WERI-Rb-1 (cell line): ENCODE results near the gene MMD.
"Not testable (repeated sequence)": the region's sequence is repeated elsewhere in the genome, so short reads cannot be mapped to it uniquely, and the experiment has no call there.

Source experiments
- DNase-seq: peaks from one replicate; pipeline ENCODE4 v3.0.0-alpha.2; 2020
- H3K27ac ChIP-seq: fragments of 250-450 bp; sonication (Bioruptor Pico); 2 replicates; pipeline ENCODE4 v1.5.1; 2020; ENCODE audit warnings: mild to moderate bottlenecking, moderate library complexity
- H3K27me3 ChIP-seq: fragments of 250-450 bp; sonication (Bioruptor Pico); 2 replicates; pipeline ENCODE4 v1.5.1; 2021; ENCODE audit warnings: mild to moderate bottlenecking, low read depth, moderate library complexity; ENCODE audit not compliant: insufficient read depth, severe bottlenecking
- H3K36me3 ChIP-seq: fragments of 250-450 bp; sonication (Bioruptor Pico); 2 replicates; pipeline ENCODE4 v1.5.1; 2020; ENCODE audit warnings: mild to moderate bottlenecking, moderate library complexity
- H3K4me3 ChIP-seq: 2 replicates; pipeline ENCODE4 v1.5.1; 2011; ENCODE audit warnings: low read depth, mild to moderate bottlenecking, control low read depth, low read length
- H3K9me3 ChIP-seq: fragments of 250-450 bp; sonication (Bioruptor Pico); 2 replicates; pipeline ENCODE4 v1.5.1; 2021; ENCODE audit warnings: mild to moderate bottlenecking, moderate library complexity; ENCODE audit not compliant: severe bottlenecking
- CTCF ChIP-seq: IDR thresholded peaks from 2 replicates; pipeline ENCODE4 v1.5.1; 2011; ENCODE audit warnings: low read depth, mild to moderate bottlenecking, control low read depth, inconsistent platforms, low read length

The MMD gene

GRCh38 chr17:55434721-55435120 is 13.1 kb upstream of the MMD start:
- Histone ChIP-seq H3K4me3 (no peak overlapping the region), H3K27me3 (no peaks in the 10 kb centered on the region), H3K9me3 (no peaks in the 10 kb centered on the region), H3K36me3 (no peaks in the 10 kb centered on the region), H3K27ac (no peak overlapping the region)
- no peak for TF ChIP-seq CTCF
- no peak for DNase-seq

- H3K4me3 ChIP-seq = no peak overlapping the region
- no peaks in the 10 kb centered on the region for H3K36me3 ChIP-seq
- TF ChIP-seq CTCF = no peak
- no peak for DNase-seq
- no peak overlapping the region for H3K27ac ChIP-seq
- no peaks in the 10 kb centered on the region for H3K9me3 ChIP-seq
- no peaks in the 10 kb centered on the region for H3K27me3 ChIP-seq
Measured at GRCh38 chr17:55433629-55434422, 12.2 kb upstream of the MMD start.

GRCh38 chr17:55433029-55433628 is 11.5 kb upstream of the MMD start:
- no peak for DNase-seq
- TF ChIP-seq CTCF = no peak
- H3K9me3 ChIP-seq = no peaks in the 10 kb centered on the region
- no peak overlapping the region for H3K4me3 ChIP-seq
- no peaks in the 10 kb centered on the region for H3K27me3 ChIP-seq
- H3K27ac ChIP-seq = no peak overlapping the region
- H3K36me3 ChIP-seq = no peaks in the 10 kb centered on the region

GRCh38 chr17:55432358-55433028 is 10.9 kb upstream of the MMD start:
- no peak for DNase-seq
- H3K27me3 ChIP-seq = no peaks in the 10 kb centered on the region
- no peak overlapping the region for H3K27ac ChIP-seq
- H3K36me3 ChIP-seq = no peaks in the 10 kb centered on the region
- no peak for TF ChIP-seq CTCF
- no peaks in the 10 kb centered on the region for H3K9me3 ChIP-seq
- no peak overlapping the region for H3K4me3 ChIP-seq

GRCh38 chr17:55431914-55432313 is 10.3 kb upstream of the MMD start:
- H3K9me3 ChIP-seq, H3K4me3 ChIP-seq, H3K27ac ChIP-seq, H3K27me3 ChIP-seq, DNase-seq, H3K36me3 ChIP-seq: not testable (repeated sequence)

- Histone ChIP-seq H3K36me3 (no peaks in the 10 kb centered on the region), H3K27ac (peak overlapping the region; percentile 32; the same call in 1 of the 2 replicates)
- peak; percentile 42 for DNase-seq
Measured at GRCh38 chr17:55430541-55431288, 9.1 kb upstream of the MMD start.

More at GRCh38 chr17:55430541-55431288, 9.1 kb upstream of the MMD start:
- Histone ChIP-seq H3K9me3 (no peaks in the 10 kb centered on the region), H3K27me3 (no peaks in the 10 kb centered on the region), H3K4me3 (no peak overlapping the region)
- no peak for TF ChIP-seq CTCF
